Measurements from ENCODE around the gene AMPD3.

AMPD3 gene

DNA sequence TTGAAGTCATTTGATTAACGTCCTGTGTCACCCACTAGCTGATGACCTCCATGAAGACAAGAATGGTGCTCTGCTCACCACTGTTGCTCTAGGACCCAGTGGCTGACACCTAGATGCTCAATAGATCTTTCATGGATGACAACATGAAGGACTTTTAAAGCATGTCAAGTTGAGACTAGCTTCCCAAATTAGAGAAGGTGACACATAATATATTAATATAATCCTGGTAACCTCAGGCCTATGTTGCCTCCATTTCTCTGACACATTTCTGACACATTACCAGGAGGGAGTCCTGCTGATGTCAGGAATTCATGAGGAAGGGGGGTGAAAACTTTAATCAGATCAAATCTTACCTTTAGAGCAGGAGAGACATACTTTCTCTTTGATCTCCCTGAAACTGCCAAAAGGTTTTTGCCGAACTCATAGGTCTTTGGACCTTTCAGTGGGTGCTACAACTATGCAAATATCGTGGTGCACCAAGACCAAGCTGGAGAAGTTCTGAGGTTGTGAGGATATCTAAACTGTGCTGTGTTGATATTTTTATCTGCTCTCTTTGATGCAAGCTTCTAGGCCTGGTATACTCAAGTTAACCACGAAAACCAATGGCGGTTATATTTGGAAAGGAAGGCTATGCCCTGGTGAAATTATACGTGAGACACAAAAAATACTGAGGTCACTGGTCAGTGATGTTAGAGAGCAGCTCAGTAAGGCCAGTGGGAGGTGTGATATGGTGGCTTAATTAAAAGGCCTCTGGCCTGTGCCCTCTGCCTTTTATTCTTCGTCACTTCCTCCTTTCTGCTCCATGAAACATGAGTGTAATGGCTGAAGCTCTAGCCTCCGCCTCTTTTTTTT, 13.2 kb upstream of the AMPD3 start:
- H3K27ac Mint-ChIP-seq, result peak overlapping the region; percentile 4
- peak overlapping the region; percentile 6 for H3K4me3 Mint-ChIP-seq
- H3K4me1 Mint-ChIP-seq (ENCODE audit: low read depth), result peaks cover 36% of the 10 kb centered on the region
- H3K36me3 Mint-ChIP-seq (ENCODE audit: low read depth), result no peaks in the 10 kb centered on the region
- peaks cover 9% of the 10 kb centered on the region for H3K27me3 Mint-ChIP-seq (ENCODE audit: low read depth)
- no peaks in the 10 kb centered on the region for H3K9me3 Mint-ChIP-seq
- peak; percentile 65 for DNase-seq (ENCODE audit: low spot score)

DNA sequence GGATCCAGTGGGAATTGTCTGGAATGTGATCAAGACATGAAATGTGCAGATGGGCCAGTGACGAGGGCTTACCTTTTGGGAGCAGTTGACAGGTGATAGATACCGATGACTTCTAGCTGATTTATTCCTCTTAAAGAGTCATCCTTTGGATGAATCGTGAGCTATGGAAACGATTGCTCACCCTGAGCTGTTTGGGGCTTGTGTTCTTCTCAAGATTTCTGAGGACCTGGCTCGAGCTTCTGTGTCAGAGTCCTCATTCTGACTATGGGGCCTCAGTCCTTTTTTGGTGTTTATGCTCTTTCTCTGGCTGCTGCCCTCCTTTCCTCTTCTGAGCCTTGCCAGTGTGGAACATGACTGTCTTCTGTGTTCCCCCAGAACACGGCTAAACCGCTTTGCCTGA, 11.9 kb upstream of the AMPD3 start:
- Mint-ChIP-seq H3K4me1 (ENCODE audit: low read depth) (peaks cover 45% of the 10 kb centered on the region), H3K36me3 (ENCODE audit: low read depth) (no peaks in the 10 kb centered on the region), H3K9me3 (no peaks in the 10 kb centered on the region), H3K27me3 (ENCODE audit: low read depth) (peaks cover 11% of the 10 kb centered on the region), H3K27ac (no peak overlapping the region), H3K4me3 (no peak overlapping the region)
- peak; percentile 63 for DNase-seq (ENCODE audit: low spot score)

GRCh38 chr11:10443721-10444235, 11.3 kb upstream of the AMPD3 start:
- Mint-ChIP-seq H3K4me1 (ENCODE audit: low read depth) (peaks cover 45% of the 10 kb centered on the region), H3K9me3 (no peaks in the 10 kb centered on the region), H3K27me3 (ENCODE audit: low read depth) (peaks cover 11% of the 10 kb centered on the region), H3K4me3 (no peak overlapping the region), H3K36me3 (ENCODE audit: low read depth) (no peaks in the 10 kb centered on the region), H3K27ac (no peak overlapping the region)
- DNase-seq (ENCODE audit: low spot score), result no peak

DNA sequence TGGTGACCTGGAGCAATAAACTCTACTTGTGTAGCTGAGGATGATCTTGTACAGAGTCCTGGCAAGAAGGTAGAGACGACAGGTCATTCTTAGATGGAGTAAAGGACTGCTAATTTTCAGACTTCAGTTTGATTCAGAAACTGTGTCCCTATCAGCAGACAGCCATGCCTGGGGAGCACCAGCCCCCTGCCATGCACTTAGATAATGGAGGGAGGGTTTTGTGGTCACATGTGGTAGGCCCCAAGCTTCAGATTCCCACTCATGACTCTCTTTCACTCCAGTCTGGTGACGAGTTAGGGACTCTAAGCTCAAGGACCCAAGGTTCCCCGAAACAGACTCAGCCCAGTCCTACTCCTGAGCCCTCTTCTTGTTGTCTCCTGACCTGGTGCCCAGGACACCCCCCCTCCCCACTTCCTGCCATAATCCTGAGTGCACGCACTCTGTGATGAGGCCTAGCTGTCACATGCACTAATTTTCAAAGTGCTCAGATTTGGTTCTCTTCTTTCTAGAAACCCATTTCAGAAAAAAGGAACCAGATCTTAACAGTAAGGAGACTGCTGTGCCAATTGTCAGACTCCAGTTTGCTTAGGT, 10.2 kb upstream of the AMPD3 start:
- no peaks in the 10 kb centered on the region for H3K36me3 Mint-ChIP-seq (ENCODE audit: low read depth)
- H3K4me1 Mint-ChIP-seq (ENCODE audit: low read depth), result peaks cover 49% of the 10 kb centered on the region
- H3K27me3 Mint-ChIP-seq (ENCODE audit: low read depth), result peaks cover 17% of the 10 kb centered on the region
- no peak overlapping the region for H3K27ac Mint-ChIP-seq
- no peak overlapping the region for H3K4me3 Mint-ChIP-seq
- no peak for DNase-seq (ENCODE audit: low spot score)
- no peaks in the 10 kb centered on the region for H3K9me3 Mint-ChIP-seq

GRCh38 chr11:10447445-10447844, 7.6 kb upstream of the AMPD3 start:
- Mint-ChIP-seq H3K9me3 (no peaks in the 10 kb centered on the region), H3K27ac (no peak overlapping the region), H3K36me3 (ENCODE audit: low read depth) (no peaks in the 10 kb centered on the region), H3K27me3 (ENCODE audit: low read depth) (peaks cover 25% of the 10 kb centered on the region), H3K4me1 (ENCODE audit: low read depth) (peaks cover 51% of the 10 kb centered on the region), H3K4me3 (no peak overlapping the region)
- no peak for DNase-seq (ENCODE audit: low spot score)

DNA sequence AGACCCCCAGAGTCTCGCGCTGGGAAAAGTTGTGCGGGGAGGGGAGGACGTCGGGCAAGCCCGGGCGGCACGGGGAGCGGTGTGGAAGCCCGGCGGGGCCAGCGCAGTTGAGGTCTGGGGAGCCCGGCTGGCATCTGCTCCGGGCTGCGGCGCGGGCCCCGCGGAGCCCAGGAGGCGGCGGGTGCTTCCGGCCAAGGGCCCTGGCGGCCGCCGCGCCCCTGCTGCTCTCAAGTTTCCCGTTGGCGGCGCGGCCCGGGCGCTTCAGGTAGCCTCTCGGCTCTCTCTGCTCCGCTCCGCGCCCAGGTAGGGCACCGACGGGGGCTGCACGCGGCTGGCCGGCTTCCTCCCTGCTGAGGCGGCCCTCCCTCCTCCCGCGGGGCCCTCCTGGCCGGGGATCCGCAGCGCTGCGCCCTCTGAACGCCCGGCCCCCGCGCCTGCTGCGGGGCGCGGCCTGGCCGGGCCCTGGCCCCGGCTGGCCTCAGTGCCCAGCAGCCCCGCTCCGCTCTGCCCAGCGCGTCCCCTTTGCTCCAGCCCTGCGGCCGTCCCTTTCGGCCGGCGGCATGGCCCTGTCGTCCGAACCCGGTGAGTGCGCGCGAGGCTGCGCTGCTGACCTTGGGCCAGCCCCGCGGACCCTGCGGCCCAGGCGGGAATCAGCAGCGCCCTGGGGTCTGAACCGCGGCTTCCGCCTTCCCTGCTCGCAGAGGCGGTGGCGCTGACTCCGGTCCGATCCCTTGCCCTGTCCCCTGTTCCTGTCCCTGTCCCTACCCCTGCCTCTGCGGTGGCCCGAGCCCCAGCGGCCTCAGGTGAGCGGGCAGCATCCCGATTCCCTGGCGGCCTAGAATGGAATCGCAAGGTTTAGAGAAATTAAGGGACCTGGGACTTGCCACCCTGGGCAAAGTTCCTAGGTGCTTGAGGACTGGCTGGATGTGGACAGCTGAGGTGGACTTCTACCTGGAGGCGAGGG, 4.3 kb upstream of the AMPD3 start:
- H3K4me1 Mint-ChIP-seq (ENCODE audit: low read depth), result peaks cover 47% of the 10 kb centered on the region
- H3K27me3 Mint-ChIP-seq (ENCODE audit: low read depth), result peaks cover 28% of the 10 kb centered on the region
- peaks cover under 1% of the 10 kb centered on the region for H3K36me3 Mint-ChIP-seq (ENCODE audit: low read depth)
- peak overlapping the region; percentile 78 for H3K4me3 Mint-ChIP-seq
- H3K9me3 Mint-ChIP-seq, result no peaks in the 10 kb centered on the region
- no peak for DNase-seq (ENCODE audit: low spot score)
- peak overlapping the region; percentile 70 for H3K27ac Mint-ChIP-seq

DNA sequence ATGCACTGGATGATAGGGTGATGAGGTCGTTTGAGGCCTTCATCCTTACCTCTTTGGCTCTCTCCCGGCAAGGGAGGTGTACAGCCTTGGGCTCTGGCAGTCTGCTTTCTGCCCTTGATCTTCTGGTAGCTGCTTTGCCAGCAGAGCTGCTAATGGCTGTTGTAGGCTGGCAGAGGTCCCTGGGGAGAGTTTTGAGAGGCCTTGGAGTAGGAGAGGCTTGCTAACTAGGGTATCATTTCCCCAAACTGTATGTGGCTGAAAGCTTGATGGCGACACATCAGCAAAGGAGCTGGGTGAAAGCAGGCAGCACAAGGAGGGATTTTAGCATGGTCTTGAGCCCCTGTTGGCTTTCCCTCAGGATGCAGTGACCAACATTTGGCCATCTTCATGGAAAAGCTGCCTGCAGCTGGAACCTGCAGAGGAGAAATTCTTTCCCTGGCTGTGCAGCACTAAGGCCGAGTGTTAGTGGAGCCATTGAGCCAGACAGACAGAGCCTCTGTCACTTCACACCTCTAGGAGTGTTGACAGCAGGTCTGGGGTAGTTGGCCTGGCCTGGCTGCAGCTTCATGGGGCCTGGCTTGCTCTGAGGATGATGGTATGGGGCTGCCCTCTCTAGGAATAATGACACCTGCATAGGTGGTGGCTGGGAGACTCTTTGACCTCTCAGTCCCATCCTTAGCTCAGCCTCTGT, 3.5 kb upstream of the AMPD3 start:
- Mint-ChIP-seq H3K9me3 (no peaks in the 10 kb centered on the region), H3K27ac (peak overlapping the region; percentile 69), H3K27me3 (ENCODE audit: low read depth) (peaks cover 25% of the 10 kb centered on the region), H3K36me3 (ENCODE audit: low read depth) (peaks cover 4% of the 10 kb centered on the region), H3K4me3 (peak overlapping the region; percentile 78), H3K4me1 (ENCODE audit: low read depth) (peaks cover 51% of the 10 kb centered on the region)
- DNase-seq (ENCODE audit: low spot score), result no peak

GRCh38 chr11:10452211-10452767, 2.8 kb upstream of the AMPD3 start:
- H3K4me3 Mint-ChIP-seq, result no peak overlapping the region
- H3K4me1 Mint-ChIP-seq (ENCODE audit: low read depth), result peaks cover 52% of the 10 kb centered on the region
- H3K27me3 Mint-ChIP-seq (ENCODE audit: low read depth), result peaks cover 25% of the 10 kb centered on the region
- H3K27ac Mint-ChIP-seq, result no peak overlapping the region
- H3K36me3 Mint-ChIP-seq (ENCODE audit: low read depth), result peaks cover 5% of the 10 kb centered on the region
- no peak for DNase-seq (ENCODE audit: low spot score)
- H3K9me3 Mint-ChIP-seq, result no peaks in the 10 kb centered on the region

GRCh38 chr11:10453261-10453660, 1.8 kb upstream of the AMPD3 start:
- Mint-ChIP-seq H3K4me1 (ENCODE audit: low read depth) (peaks cover 52% of the 10 kb centered on the region), H3K36me3 (ENCODE audit: low read depth) (peaks cover 5% of the 10 kb centered on the region), H3K4me3 (no peak overlapping the region), H3K27me3 (ENCODE audit: low read depth) (peaks cover 23% of the 10 kb centered on the region), H3K27ac (no peak overlapping the region), H3K9me3 (no peaks in the 10 kb centered on the region)
- DNase-seq (ENCODE audit: low spot score), result no peak

GRCh38 chr11:10455637-10456487, 798 bp downstream of the AMPD3 start:
- Mint-ChIP-seq H3K27ac (peak overlapping the region; percentile 92), H3K9me3 (no peaks in the 10 kb centered on the region), H3K4me1 (ENCODE audit: low read depth) (peaks cover 61% of the 10 kb centered on the region), H3K27me3 (ENCODE audit: low read depth) (peaks cover 13% of the 10 kb centered on the region), H3K4me3 (peak overlapping the region; percentile 96), H3K36me3 (ENCODE audit: low read depth) (peaks cover 11% of the 10 kb centered on the region)
- DNase-seq (ENCODE audit: low spot score), result peak; percentile 80

DNA sequence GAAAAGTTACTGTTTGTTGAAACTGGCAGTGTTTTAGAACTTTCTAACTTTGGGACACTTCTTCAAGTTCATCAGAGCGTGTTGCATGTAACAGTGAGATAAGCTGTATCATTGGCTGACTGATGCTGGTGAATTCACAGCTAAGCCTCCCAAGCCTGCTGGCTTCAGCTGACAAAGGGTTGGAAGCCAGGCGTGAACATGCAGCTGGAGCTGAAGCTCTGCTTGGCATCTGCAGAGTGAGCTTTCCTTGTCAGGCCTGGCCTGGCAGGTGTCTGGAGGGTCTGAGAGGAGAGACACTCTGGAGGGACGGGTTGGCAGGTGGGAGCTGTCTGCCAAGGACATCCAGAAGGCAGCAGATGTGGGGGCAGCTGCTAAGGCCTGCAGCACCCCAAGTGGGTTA, 1.5 kb downstream of the AMPD3 start:
- H3K4me1 Mint-ChIP-seq (ENCODE audit: low read depth), result peaks cover 56% of the 10 kb centered on the region
- H3K36me3 Mint-ChIP-seq (ENCODE audit: low read depth), result peaks cover 15% of the 10 kb centered on the region
- no peak for DNase-seq (ENCODE audit: low spot score)
- peak overlapping the region; percentile 92 for H3K27ac Mint-ChIP-seq
- H3K4me3 Mint-ChIP-seq, result peak overlapping the region; percentile 96
- H3K27me3 Mint-ChIP-seq (ENCODE audit: low read depth), result peaks cover 11% of the 10 kb centered on the region
- no peaks in the 10 kb centered on the region for H3K9me3 Mint-ChIP-seq

- no peak for DNase-seq (ENCODE audit: low spot score)
- H3K36me3 Mint-ChIP-seq (ENCODE audit: low read depth), result peaks cover 29% of the 10 kb centered on the region
- H3K27ac Mint-ChIP-seq, result peak overlapping the region; percentile 55
- peaks cover 48% of the 10 kb centered on the region for H3K4me1 Mint-ChIP-seq (ENCODE audit: low read depth)
- peak overlapping the region; percentile 96 for H3K4me3 Mint-ChIP-seq
- H3K27me3 Mint-ChIP-seq (ENCODE audit: low read depth), result no peaks in the 10 kb centered on the region
- no peaks in the 10 kb centered on the region for H3K9me3 Mint-ChIP-seq
These were observed 2.8 kb downstream of the AMPD3 start for GRCh38 chr11:10457901-10458300.
